HG02973 (cell line): ENCODE results near the gene SETD4.

Source experiments
- ATAC-seq: cut with Tn5 transposase; IDR thresholded peaks from one replicate; pipeline ENCODE4 v1.9.1; 2021; ENCODE audit warnings: moderate library complexity; ENCODE audit not compliant: unreplicated experiment

SETD4 gene

GRCh38 chr21:36010801-36011200 is 49.5 kb downstream of the SETD4 start:
- no peak for ATAC-seq

GRCh38 chr21:36008505-36008904 is 51.8 kb downstream of the SETD4 start:
- no peak for ATAC-seq

- no peak for ATAC-seq
These were observed 54.4 kb downstream of the SETD4 start for GRCh38 chr21:36005879-36006400.

GRCh38 chr21:36005018-36005417 is 55.3 kb downstream of the SETD4 start:
- no peak for ATAC-seq

- ATAC-seq, result no peak
These were observed 55.9 kb downstream of the SETD4 start for GRCh38 chr21:36004441-36004840.

- no peak for ATAC-seq
These were observed 56.5 kb downstream of the SETD4 start for GRCh38 chr21:36003776-36004175.

GRCh38 chr21:35996217-35996616 is 64.1 kb downstream of the SETD4 start:
- ATAC-seq, result no peak

GRCh38 chr21:35995522-35996088 is 64.7 kb downstream of the SETD4 start:
- ATAC-seq, result no peak

- ATAC-seq, result no peak
These were observed 65.7 kb downstream of the SETD4 start for GRCh38 chr21:35994613-35995012.

GRCh38 chr21:35993875-35994490 is 66.3 kb downstream of the SETD4 start:
- ATAC-seq, result no peak

GRCh38 chr21:35991131-35991530 is 69.2 kb downstream of the SETD4 start:
- no peak for ATAC-seq

GRCh38 chr21:35990609-35991008 is 69.7 kb downstream of the SETD4 start:
- no peak for ATAC-seq

- ATAC-seq, result no peak
These were observed 71.1 kb downstream of the SETD4 start for GRCh38 chr21:35989138-35989735.

GRCh38 chr21:35988416-35989137 is 71.7 kb downstream of the SETD4 start:
- no peak for ATAC-seq

- no peak for ATAC-seq
These were observed 72.9 kb downstream of the SETD4 start for GRCh38 chr21:35987475-35987874.

GRCh38 chr21:35984654-35985361 is 75.5 kb downstream of the SETD4 start:
- no peak for ATAC-seq
